Ammon's horn (tissue), 1 donor: ENCODE measurements around the gene LRRC75A.
"Not testable (repeated sequence)": the region's sequence is repeated elsewhere in the genome, so short reads cannot be mapped to it uniquely, and the experiment has no call there.

ENCODE experiments used
- DNase-seq: peaks from one replicate; pipeline ENCODE4 v3.0.0-alpha.2; 2016; ENCODE audit warnings: low spot score

The LRRC75A gene

GRCh38 chr17:16491703-16492612, at the start of gene LRRC75A:
TSS of gene LRRC75A (minus strand) at chr17:16492193. CDS start at chr17:16491990, 203 bp downstream.
- DNase-seq: no peak

DNA sequence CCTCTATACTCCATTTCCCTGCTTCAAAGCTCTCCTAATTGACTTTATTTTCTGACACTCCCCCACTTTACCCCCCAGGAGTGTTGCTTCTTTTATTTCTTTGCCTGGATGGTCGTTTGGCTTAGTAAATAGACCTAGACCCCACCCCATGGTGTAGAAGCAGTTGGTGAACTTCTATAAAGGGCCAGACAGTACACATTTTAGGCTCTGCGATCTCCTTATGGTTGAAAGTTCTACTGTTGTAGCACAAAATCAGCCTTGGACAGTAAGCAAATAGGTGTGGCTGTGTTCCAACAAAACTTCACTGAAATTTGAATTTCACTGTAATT, 45.1 kb upstream of the LRRC75A start:
- DNase-seq: no peak

GRCh38 chr17:16534236-16534635, 42.2 kb upstream of the LRRC75A start:
- no peak for DNase-seq

GRCh38 chr17:16529906-16530305, 37.9 kb upstream of the LRRC75A start:
- DNase-seq: no peak

DNA sequence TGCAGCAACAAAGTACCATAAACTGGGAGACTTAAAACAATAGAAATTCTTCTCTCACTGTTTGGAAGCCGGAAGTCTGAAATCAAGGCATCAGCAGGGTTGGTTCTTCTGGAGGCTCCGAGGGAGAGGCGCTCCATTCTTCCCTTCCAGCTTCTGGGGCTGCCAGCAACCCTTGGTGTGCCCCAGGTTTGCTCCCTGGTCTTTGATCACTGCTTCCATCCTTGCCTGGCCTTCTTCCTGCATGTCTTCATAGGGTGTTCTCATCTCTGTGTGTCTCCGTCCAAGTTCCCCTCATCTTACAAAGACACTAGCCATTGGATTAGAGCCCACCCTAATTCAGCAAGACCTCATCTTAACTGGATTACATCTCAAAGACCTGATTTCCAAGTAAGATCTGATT, 35.3 kb upstream of the LRRC75A start:
- DNase-seq: no peak

GRCh38 chr17:16525556-16525955, 33.6 kb upstream of the LRRC75A start:
- not testable (repeated sequence) for DNase-seq

- peak; percentile 94 for DNase-seq
Measured at GRCh38 chr17:16521070-16521727, 29.2 kb upstream of the LRRC75A start.

DNA sequence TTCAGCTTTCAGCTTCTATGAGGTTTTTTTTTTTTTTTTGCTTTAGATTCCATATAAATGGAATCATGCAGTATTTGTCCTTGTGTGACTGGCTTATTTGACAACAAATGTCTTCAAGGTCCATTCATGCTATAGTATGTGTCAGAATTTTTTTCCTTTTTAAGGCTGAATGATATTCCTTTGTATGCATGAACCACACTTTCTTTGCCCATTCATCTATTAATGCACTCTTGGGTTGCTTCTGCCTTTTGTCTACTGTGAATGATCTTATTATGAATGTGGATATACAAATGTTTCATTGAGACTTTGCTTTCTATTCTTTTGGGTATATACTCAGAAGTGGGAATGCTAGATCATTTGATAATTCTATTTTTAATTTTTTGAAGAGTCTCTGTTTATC, 27.0 kb upstream of the LRRC75A start:
- DNase-seq: no peak

DNA sequence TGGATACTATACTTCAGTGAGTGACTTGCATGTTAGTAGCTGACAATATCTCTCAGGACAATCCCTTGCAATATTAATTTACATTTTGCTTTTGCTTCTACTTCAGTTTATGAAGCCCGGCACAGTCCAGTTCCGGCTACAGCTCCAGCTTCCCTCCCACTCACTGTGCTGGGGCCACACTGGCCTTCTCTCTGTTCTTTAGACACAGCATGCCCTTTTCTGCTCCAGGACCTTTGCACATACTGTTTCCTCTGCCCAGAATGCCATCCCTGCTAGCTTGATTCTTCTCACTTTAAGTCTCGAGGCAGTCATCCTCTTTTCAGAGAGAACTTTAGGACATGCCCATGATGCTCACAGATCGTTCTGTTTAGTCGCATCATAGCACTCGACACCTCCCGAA, 25.5 kb upstream of the LRRC75A start:
- no peak for DNase-seq

- peak; percentile 56 for DNase-seq
Measured at GRCh38 chr17:16516594-16517051, 24.6 kb upstream of the LRRC75A start.

- no peak for DNase-seq
Measured at GRCh38 chr17:16515933-16516332, 23.9 kb upstream of the LRRC75A start.

GRCh38 chr17:16513873-16514272, 21.9 kb upstream of the LRRC75A start:
- DNase-seq: no peak

- DNase-seq: peak; percentile 9
Measured at GRCh38 chr17:16512011-16512410, 20.0 kb upstream of the LRRC75A start.

DNA sequence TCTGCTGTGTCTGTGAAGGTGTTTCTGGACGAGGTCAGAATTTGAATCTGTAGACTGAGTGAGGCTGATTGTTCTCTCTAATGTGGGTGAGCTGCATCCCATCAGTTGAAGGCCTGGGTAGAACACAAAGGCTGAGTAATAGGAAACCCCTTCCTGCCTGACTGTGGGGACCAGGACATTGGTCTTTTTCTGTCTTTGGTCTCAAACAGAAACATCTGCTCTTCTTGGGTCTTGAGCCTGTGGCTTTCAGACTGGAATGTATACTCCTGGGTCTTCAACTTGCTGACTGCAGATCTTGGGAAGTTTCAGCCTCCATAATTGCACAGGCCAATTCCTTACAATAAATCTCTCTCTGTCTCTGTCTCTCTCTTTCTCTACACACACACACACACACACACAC, 19.6 kb upstream of the LRRC75A start:
- no peak for DNase-seq

GRCh38 chr17:16507918-16508533, 16.0 kb upstream of the LRRC75A start:
- no peak for DNase-seq

GRCh38 chr17:16506188-16506587, 14.2 kb upstream of the LRRC75A start:
- no peak for DNase-seq

GRCh38 chr17:16504984-16505383, 13.0 kb upstream of the LRRC75A start:
- DNase-seq: no peak

GRCh38 chr17:16496820-16497489, 5.0 kb upstream of the LRRC75A start:
- DNase-seq: no peak

DNA sequence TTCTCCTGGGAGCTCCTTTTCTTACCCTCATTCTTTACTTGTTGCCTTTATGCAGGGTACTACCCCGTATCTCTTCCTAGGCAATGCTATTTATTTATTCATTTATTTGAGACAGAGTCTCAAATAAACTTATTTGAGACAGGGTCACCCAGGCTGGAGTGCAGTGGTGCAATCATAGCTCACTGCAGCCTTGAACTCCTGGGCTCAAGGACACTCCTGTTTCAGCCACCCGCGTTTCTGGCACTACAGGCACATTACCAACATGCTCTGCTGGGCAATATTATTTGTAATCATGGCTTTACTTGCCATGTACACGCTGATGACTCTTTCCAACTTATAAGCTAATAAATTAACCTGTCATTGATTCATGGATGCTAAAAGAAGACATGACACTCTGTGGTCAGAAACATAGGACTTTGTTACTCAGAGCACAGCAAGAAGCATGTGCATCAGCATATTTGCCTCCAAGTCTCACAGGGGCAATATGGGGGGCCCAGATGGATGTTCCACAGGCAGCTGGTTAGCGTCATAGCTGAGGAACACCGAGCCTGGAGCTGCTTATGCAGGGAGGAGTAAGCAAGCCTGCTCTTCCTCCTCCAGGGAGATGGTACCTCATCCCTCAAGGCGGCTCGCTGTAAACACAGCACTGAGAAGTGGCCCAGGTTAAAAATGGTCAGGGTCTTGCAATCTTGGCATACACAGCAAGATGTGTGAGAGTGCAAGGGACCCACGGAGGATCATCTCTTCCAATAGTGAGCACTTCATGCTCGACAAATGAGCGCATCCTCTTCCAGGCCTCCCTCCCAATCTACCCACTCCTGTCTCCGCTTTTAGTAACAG, 4.2 kb upstream of the LRRC75A start:
- no peak for DNase-seq

DNA sequence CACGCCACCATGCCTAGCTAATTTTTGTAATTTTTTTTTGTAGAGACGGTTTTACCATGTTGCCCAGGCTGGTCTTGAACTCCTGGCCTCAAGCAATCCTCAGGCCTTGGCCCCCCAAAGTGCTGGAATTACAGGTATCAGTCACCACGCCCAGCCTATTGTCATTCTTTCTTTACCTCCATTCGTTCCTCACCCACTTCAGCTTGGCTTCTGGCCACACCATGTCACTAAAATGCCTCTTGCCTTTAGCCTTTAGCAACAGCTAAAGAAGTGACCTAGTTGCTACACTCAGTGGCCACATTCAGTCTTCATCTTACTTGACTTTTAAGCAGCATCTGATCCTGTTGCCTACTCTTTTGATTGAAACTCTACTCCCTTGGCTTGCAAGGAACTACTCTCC, 3.6 kb upstream of the LRRC75A start:
- DNase-seq: no peak

DNA sequence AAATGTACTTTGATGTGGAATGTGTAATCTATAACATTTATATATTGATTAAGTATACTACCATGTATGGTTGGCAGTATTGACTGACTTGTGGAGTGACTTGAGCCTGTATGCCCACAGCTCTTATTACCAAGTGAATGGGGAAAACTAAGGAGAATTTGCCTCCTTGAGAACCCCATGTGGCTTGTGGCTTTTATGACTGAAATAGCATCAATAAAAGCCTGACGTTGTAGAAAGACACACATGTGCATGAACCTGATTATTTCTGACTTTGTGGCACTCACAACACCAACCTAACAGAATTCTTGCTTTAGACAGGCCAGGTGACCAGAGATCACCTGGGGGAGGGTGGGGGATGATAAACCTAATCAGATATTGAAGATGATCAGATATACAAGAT, 2.1 kb upstream of the LRRC75A start:
- DNase-seq: no peak
